Activated gamma-delta T cell treated with Interleukin-2 at 50 U/mL for 16 hours (primary cell): ENCODE results near the gene ARSG.
"Not testable (repeated sequence)": the region's sequence is repeated elsewhere in the genome, so short reads cannot be mapped to it uniquely, and the experiment has no call there.

Experiments
- DNase-seq: peaks from one replicate; pipeline ENCODE4 v3.0.0-alpha.2; 2020

ARSG gene

GRCh38 chr17:68399638-68400403 lies 108.5 kb downstream of the ARSG start:
- no peak for DNase-seq

GRCh38 chr17:68400404-68400735 lies 109.1 kb downstream of the ARSG start:
- DNase-seq: no peak

GRCh38 chr17:68401288-68401687 lies 110.0 kb downstream of the ARSG start:
- no peak for DNase-seq

- DNase-seq: no peak
Measured at GRCh38 chr17:68403122-68403521, 111.8 kb downstream of the ARSG start.

GRCh38 chr17:68403837-68404236 lies 112.5 kb downstream of the ARSG start:
- DNase-seq: not testable (repeated sequence)

GRCh38 chr17:68407656-68408055 lies 116.4 kb downstream of the ARSG start:
- not testable (repeated sequence) for DNase-seq

GRCh38 chr17:68413597-68414560 lies 122.6 kb downstream of the ARSG start:
- DNase-seq: peak; percentile 53

GRCh38 chr17:68414901-68415300 lies 123.6 kb downstream of the ARSG start:
- DNase-seq: not testable (repeated sequence)

- no peak for DNase-seq
Measured at GRCh38 chr17:68417317-68417716, 126.0 kb downstream of the ARSG start.

- DNase-seq: no peak
Measured at GRCh38 chr17:68418876-68419275, 127.6 kb downstream of the ARSG start.

GRCh38 chr17:68420065-68420464 lies 128.8 kb downstream of the ARSG start:
- DNase-seq: no peak

- no peak for DNase-seq
Measured at GRCh38 chr17:68421486-68421885, 130.2 kb downstream of the ARSG start.

- no peak for DNase-seq
Measured at GRCh38 chr17:68422821-68423220, 131.5 kb downstream of the ARSG start.

GRCh38 chr17:68423251-68423650 lies 132.0 kb downstream of the ARSG start:
- DNase-seq: no peak

GRCh38 chr17:68424203-68424602 lies 132.9 kb downstream of the ARSG start:
- DNase-seq: no peak

- no peak for DNase-seq
Measured at GRCh38 chr17:68424861-68425260, 133.6 kb downstream of the ARSG start.

GRCh38 chr17:68425979-68426378 lies 134.7 kb downstream of the ARSG start:
- no peak for DNase-seq

- no peak for DNase-seq
Measured at GRCh38 chr17:68427575-68427974, 136.3 kb downstream of the ARSG start.

- no peak for DNase-seq
Measured at GRCh38 chr17:68428498-68429172, 137.3 kb downstream of the ARSG start.

GRCh38 chr17:68429881-68430280 lies 138.6 kb downstream of the ARSG start:
- DNase-seq: no peak

GRCh38 chr17:68431045-68431608 lies 139.8 kb downstream of the ARSG start:
- no peak for DNase-seq

GRCh38 chr17:68431661-68432071 lies 140.4 kb downstream of the ARSG start:
- DNase-seq: peak; percentile 21
